ENCODE results near the gene PYM1. TPM values are rescaled to one million over a fixed set of nuclear protein-coding genes. Genes with fewer than 3 reads are reported as not detected.

The PYM1 gene
- total RNA-seq: 36.5 and 36.8 TPM in 2 replicates

GRCh38 chr12:55927588-55928502, at the start of gene PYM1:
Gene PYM1 (minus strand): TSS chr12:55927894. CDS start chr12:55927761, 133 bp downstream.

GRCh38 chr12:55973599-55974307, 46.1 kb upstream of the PYM1 start, which contains the start of gene RAB5B:
Gene RAB5B (plus strand): TSS chr12:55974078. CDS start chr12:55986961, 12,883 bp downstream.

DNA sequence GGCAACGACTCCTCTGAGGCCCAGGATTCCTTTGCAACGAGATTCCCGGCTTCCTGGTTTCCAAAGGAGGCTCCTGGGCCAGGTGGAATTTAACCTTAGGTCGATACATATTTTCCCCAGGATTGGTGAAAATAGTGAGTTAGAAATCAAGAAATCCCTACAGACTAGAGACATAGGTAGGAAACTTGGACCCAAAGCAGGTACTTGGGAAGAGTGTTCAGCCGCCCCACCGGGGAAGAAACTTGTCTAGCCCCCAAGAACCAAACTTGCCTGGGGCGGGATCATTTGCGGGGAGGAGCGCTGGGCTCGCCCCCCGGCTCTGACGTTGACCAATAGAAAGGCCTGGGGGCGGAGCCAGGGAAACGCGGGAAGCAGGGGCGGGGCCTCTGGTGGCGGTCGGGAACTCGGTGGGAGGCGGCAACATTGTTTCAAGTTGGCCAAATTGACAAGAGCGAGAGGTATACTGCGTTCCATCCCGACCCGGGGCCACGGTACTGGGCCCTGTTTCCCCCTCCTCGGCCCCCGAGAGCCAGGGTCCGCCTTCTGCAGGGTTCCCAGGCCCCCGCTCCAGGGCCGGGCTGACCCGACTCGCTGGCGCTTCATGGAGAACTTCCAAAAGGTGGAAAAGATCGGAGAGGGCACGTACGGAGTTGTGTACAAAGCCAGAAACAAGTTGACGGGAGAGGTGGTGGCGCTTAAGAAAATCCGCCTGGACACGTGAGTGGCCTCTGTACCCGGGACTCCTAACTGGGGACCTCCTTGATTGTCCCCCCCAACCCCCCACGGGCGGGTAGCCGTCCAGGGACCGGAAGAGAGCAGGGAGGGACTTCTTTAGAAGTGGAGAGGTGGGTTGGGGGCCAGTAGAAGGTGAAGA, 39.0 kb upstream of the PYM1 start, which contains the start of gene CDK2:
Gene CDK2, plus strand, starts transcription at position 423 of the 874 bp plus-strand sequence. Its CDS starts 179 bp downstream, at position 602.

GRCh38 chr12:55965941-55966407, 38.3 kb upstream of the PYM1 start, which contains the start of gene PMEL:
Gene PMEL (minus strand): TSS chr12:55966042. CDS start chr12:55966011, 31 bp downstream.

GRCh38 chr12:55930771-55931316, 3.1 kb upstream of the PYM1 start, which contains the start of gene DGKA:
Gene DGKA (plus strand): TSS chr12:55931162. CDS start chr12:55936504, 5,342 bp downstream.

Other genes starting within 250 kb of the PYM1 start
- gene ITGA7, start 220.0 kb downstream of the PYM1 start, total RNA-seq: 4.0 and 6.8 TPM in 2 replicates
- gene BLOC1S1, start 211.8 kb downstream of the PYM1 start, total RNA-seq: 89.1 and 122 TPM in 2 replicates
- gene RDH5, start 207.5 kb downstream of the PYM1 start, total RNA-seq: 7.2 and 10.0 TPM in 2 replicates
- gene CD63, start 198.9 kb downstream of the PYM1 start, total RNA-seq: 1,164 and 1,497 TPM in 2 replicates
- 5.6 and 7.1 TPM in 2 replicates for gene GDF11, start 184.8 kb downstream of the PYM1 start, total RNA-seq
- gene SARNP, start 110.2 kb downstream of the PYM1 start, total RNA-seq: 73.1 and 79.1 TPM in 2 replicates
- 20.4 and 24.9 TPM in 2 replicates for gene ORMDL2, start 109.9 kb downstream of the PYM1 start, total RNA-seq
- 37.4 and 40.2 TPM in 2 replicates for gene DNAJC14, start 98.3 kb downstream of the PYM1 start, total RNA-seq
- 34.8 and 40.3 TPM in 2 replicates for gene MMP19, start 85.0 kb downstream of the PYM1 start, total RNA-seq
- 22.4 and 34.2 TPM in 2 replicates for gene DGKA, start 3.3 kb upstream of the PYM1 start, total RNA-seq
- gene PMEL, start 38.1 kb upstream of the PYM1 start, total RNA-seq: 3.1 and 9.9 TPM in 2 replicates
- gene CDK2, start 38.9 kb upstream of the PYM1 start, total RNA-seq: 16.8 and 26.2 TPM in 2 replicates
- 54.9 and 61.6 TPM in 2 replicates for gene RAB5B, start 46.2 kb upstream of the PYM1 start, total RNA-seq
- 8.3 and 12.3 TPM in 2 replicates for gene SUOX, start 69.4 kb upstream of the PYM1 start, total RNA-seq
- 0.90 and 1.1 TPM in 2 replicates for gene IKZF4, start 93.1 kb upstream of the PYM1 start, total RNA-seq
- gene RPS26, start 114.0 kb upstream of the PYM1 start, total RNA-seq: 2,251 and 2,313 TPM in 2 replicates
- gene ERBB3, start 152.3 kb upstream of the PYM1 start, total RNA-seq: not detected in 2 replicates
- 72.4 and 89.7 TPM in 2 replicates for gene PA2G4, start 176.7 kb upstream of the PYM1 start, total RNA-seq
- 2,694 and 2,773 TPM in 2 replicates for gene RPL41, start 188.7 kb upstream of the PYM1 start, total RNA-seq
- 1.1 and 1.8 TPM in 2 replicates for gene ZC3H10, start 190.4 kb upstream of the PYM1 start, total RNA-seq
- gene ESYT1, start 200.4 kb upstream of the PYM1 start, total RNA-seq: 185 and 212 TPM in 2 replicates
- gene MYL6B, start 224.7 kb upstream of the PYM1 start, total RNA-seq: 66.6 and 114 TPM in 2 replicates
- 2,267 and 2,694 TPM in 2 replicates for gene MYL6, start 230.5 kb upstream of the PYM1 start, total RNA-seq